Lower lobe of right lung (tissue), 2 donors: ENCODE results near the gene PAQR8. TPM values are rescaled to one million over a fixed set of nuclear protein-coding genes. Genes with fewer than 3 reads are reported as not detected.
A peak's percentile ranks its signal among the peaks of the same experiment; 100 is the strongest.

Experiments used
- ATAC-seq, 2 donors: fragments of 200-7000 bp; cut with Tn5 transposase; one replicate each; pipeline ENCODE4 v1.9.1; 2020 to 2022; ENCODE audit warnings: mild to moderate bottlenecking in 2 of 2, moderate library complexity in 2 of 2
- DNase-seq: peaks from one replicate; pipeline ENCODE4 v3.0.0-alpha.2; 2020
- H3K27ac ChIP-seq: fragments of 200-600 bp; one replicate; pipeline ENCODE4 v1.8.0; 2022
- H3K27me3 ChIP-seq: fragments of 200-600 bp; one replicate; pipeline ENCODE4 v1.8.0; 2022; ENCODE audit warnings: low read depth
- H3K36me3 ChIP-seq: fragments of 200-600 bp; one replicate; pipeline ENCODE4 v1.8.0; 2022; ENCODE audit warnings: mild to moderate bottlenecking
- H3K4me1 ChIP-seq: fragments of 200-600 bp; one replicate; pipeline ENCODE4 v1.8.0; 2022
- H3K4me3 ChIP-seq: fragments of 200-600 bp; one replicate; pipeline ENCODE4 v1.8.0; 2022; ENCODE audit warnings: mild to moderate bottlenecking
- H3K9me3 ChIP-seq: fragments of 200-600 bp; one replicate; pipeline ENCODE4 v1.8.0; 2022
- CTCF ChIP-seq: fragments of 200-600 bp; IDR thresholded peaks from one replicate; pipeline ENCODE4 v1.8.0; 2022; ENCODE audit warnings: antibody characterized with exemption, mild to moderate bottlenecking
- intact Hi-C: fragments of 100-400 bp; cut with DNase I; formaldehyde crosslinking; loops from one replicate; pipeline ENCODE4 v1.11.0; 2022
- total RNA-seq: library from RNA; stranded (reverse); fragmentation: NEBNext Ultra II Directional; extraction: Animal tissue kit (Norgen Biotek cat#: 25700); gene quantifications from one replicate; pipeline ENCODE4 v1.2.1, GENCODE V29; 2021
- donor health status: DM: no; HTN: yes; CAD: no; lungs with severe emphysema.

Gene PAQR8
- total RNA-seq, 1 donor from 2014 or later: 6.8 TPM

GRCh38 chr6:52360028-52360427 lies 1.9 kb upstream of the PAQR8 start:
- intact Hi-C loops: no loop called here
- no peaks in the 10 kb centered on the region for H3K9me3 ChIP-seq
- ATAC-seq (no peak), DNase-seq (no peak)
- no peak overlapping the region for H3K4me3 ChIP-seq
- H3K36me3 ChIP-seq: no peaks in the 10 kb centered on the region
- no peak for TF ChIP-seq CTCF
- H3K27ac ChIP-seq: no peak overlapping the region
- no peaks in the 10 kb centered on the region for H3K27me3 ChIP-seq
- H3K4me1 ChIP-seq: peaks cover 21% of the 10 kb centered on the region

- TF ChIP-seq CTCF: no peak
- Histone ChIP-seq H3K27me3 (no peaks in the 10 kb centered on the region), H3K9me3 (no peaks in the 10 kb centered on the region), H3K4me3 (peak overlapping the region; percentile 86), H3K27ac (peak overlapping the region; percentile 85), H3K4me1 (peaks cover 21% of the 10 kb centered on the region), H3K36me3 (no peaks in the 10 kb centered on the region)
- ATAC-seq (no peak), DNase-seq (no peak)
- intact Hi-C loops: no loop called here
Measured at GRCh38 chr6:52360601-52361413, 1.1 kb upstream of the PAQR8 start.

GRCh38 chr6:52361414-52361944 lies 472 bp upstream of the PAQR8 start:
- Histone ChIP-seq H3K36me3 (no peaks in the 10 kb centered on the region), H3K4me3 (peak overlapping the region; percentile 86), H3K27me3 (no peaks in the 10 kb centered on the region), H3K27ac (peak overlapping the region; percentile 85), H3K4me1 (peaks cover 21% of the 10 kb centered on the region), H3K9me3 (no peaks in the 10 kb centered on the region)
- DNase-seq (peak; percentile 49), ATAC-seq (peak; percentile 2 to 48)
- TF ChIP-seq CTCF: no peak
- intact Hi-C loops: no loop called here

GRCh38 chr6:52362443-52363227 lies 684 bp downstream of the PAQR8 start:
- no peak for TF ChIP-seq CTCF
- Histone ChIP-seq H3K36me3 (no peaks in the 10 kb centered on the region), H3K4me1 (peaks cover 21% of the 10 kb centered on the region), H3K4me3 (peak overlapping the region; percentile 86), H3K9me3 (no peaks in the 10 kb centered on the region), H3K27ac (peak overlapping the region; percentile 85), H3K27me3 (no peaks in the 10 kb centered on the region)
- intact Hi-C loops: no loop called here
- ATAC-seq (peak; percentile 70 to 73), DNase-seq (peak; percentile 47)

DNA sequence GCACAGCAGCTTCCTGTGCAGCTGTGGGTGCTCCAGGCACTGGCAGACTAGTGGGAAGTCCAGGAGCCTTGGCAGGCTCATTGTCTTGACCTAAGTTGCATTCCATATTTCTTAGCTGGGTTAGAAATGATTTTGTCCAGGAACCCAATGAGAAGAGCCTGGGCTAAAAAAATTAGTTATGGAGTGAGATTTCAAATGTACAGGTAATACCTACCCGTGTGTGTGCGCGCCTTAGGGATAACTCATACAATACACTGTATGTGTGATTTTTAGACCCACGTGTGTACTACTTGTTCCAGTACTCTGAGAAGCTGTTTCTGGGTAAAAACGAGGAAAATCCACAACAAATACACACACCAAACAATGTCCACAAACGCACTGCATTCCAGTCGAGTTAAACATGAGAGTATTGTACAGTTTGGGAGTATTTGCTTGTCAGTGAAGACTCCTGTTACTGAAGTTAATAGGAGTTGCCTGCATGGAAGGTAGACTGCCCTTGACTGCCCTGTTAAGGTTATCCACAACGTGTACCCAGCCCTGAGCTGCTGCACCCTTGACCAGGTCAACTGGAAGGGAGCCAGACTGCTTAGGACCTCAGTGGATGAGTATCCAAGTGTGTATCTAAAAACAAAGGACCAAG lies 1.4 kb downstream of the PAQR8 start:
- H3K36me3 ChIP-seq: no peaks in the 10 kb centered on the region
- peak overlapping the region; percentile 28 for H3K27ac ChIP-seq
- no peak for TF ChIP-seq CTCF
- ATAC-seq (peak in 1 of 2 donors; percentile 8), DNase-seq (no peak)
- intact Hi-C loops: no loop called here
- no peaks in the 10 kb centered on the region for H3K9me3 ChIP-seq
- H3K4me1 ChIP-seq: peaks cover 21% of the 10 kb centered on the region
- H3K27me3 ChIP-seq: no peaks in the 10 kb centered on the region
- peak overlapping the region; percentile 86 for H3K4me3 ChIP-seq
